DMS53 treated with DMSO at 0.1 percent for 48 hours (cell line): ENCODE data around the gene FHIT.
"Not testable (repeated sequence)": the region's sequence is repeated elsewhere in the genome, so short reads cannot be mapped to it uniquely, and the experiment has no call there.

Experiments used
- DNase-seq: peaks from one replicate; lab custom pipeline; 2025; ENCODE audit not compliant: unreplicated experiment; lab: John Stamatoyannopoulos, UW

FHIT gene

GRCh38 chr3:61117045-61117898 lies 134.0 kb downstream of the FHIT start:
- no peak for DNase-seq

- no peak for DNase-seq
Observed at GRCh38 chr3:61114316-61114953, 136.8 kb downstream of the FHIT start.

- no peak for DNase-seq
Observed at GRCh38 chr3:61111825-61112224, 139.4 kb downstream of the FHIT start.

- DNase-seq = no peak
Observed at GRCh38 chr3:61110576-61110975, 140.7 kb downstream of the FHIT start.

- no peak for DNase-seq
Observed at GRCh38 chr3:61108247-61109019, 142.8 kb downstream of the FHIT start.

- no peak for DNase-seq
Observed at GRCh38 chr3:61094608-61095007, 156.6 kb downstream of the FHIT start.

- DNase-seq = no peak
Observed at GRCh38 chr3:61093364-61093763, 157.9 kb downstream of the FHIT start.

- DNase-seq = no peak
Observed at GRCh38 chr3:61092870-61093269, 158.4 kb downstream of the FHIT start.

GRCh38 chr3:61090389-61091169 lies 160.7 kb downstream of the FHIT start:
- no peak for DNase-seq

GRCh38 chr3:61087465-61087864 lies 163.8 kb downstream of the FHIT start:
- no peak for DNase-seq

GRCh38 chr3:61081554-61081953 lies 169.7 kb downstream of the FHIT start:
- DNase-seq = no peak

GRCh38 chr3:61080737-61081445 lies 170.4 kb downstream of the FHIT start:
- DNase-seq = no peak

GRCh38 chr3:61078048-61078752 lies 173.1 kb downstream of the FHIT start:
- no peak for DNase-seq

- DNase-seq = no peak
Observed at GRCh38 chr3:61077551-61077950, 173.7 kb downstream of the FHIT start.

- no peak for DNase-seq
Observed at GRCh38 chr3:61074783-61075182, 176.5 kb downstream of the FHIT start.

GRCh38 chr3:61073566-61074165 lies 177.6 kb downstream of the FHIT start:
- no peak for DNase-seq

GRCh38 chr3:61068084-61068483 lies 183.2 kb downstream of the FHIT start:
- DNase-seq = no peak

- no peak for DNase-seq
Observed at GRCh38 chr3:61066800-61067199, 184.5 kb downstream of the FHIT start.

GRCh38 chr3:61066222-61066621 lies 185.0 kb downstream of the FHIT start:
- DNase-seq = not testable (repeated sequence)
